ENCODE measurements around the gene WDR33. TPM values are rescaled to one million over a fixed set of nuclear protein-coding genes. Genes with fewer than 3 reads are reported as not detected.

The WDR33 gene
- total RNA-seq, 4 donors from 2014 or later = 25.8 to 53.3 (median 38.0) TPM

GRCh38 chr2:127718271-127718670 lies 92.7 kb downstream of the WDR33 start:
- DNase-seq (ENCODE audit: low spot score) = no peak
- TF ChIP-seq, protein P1, sequence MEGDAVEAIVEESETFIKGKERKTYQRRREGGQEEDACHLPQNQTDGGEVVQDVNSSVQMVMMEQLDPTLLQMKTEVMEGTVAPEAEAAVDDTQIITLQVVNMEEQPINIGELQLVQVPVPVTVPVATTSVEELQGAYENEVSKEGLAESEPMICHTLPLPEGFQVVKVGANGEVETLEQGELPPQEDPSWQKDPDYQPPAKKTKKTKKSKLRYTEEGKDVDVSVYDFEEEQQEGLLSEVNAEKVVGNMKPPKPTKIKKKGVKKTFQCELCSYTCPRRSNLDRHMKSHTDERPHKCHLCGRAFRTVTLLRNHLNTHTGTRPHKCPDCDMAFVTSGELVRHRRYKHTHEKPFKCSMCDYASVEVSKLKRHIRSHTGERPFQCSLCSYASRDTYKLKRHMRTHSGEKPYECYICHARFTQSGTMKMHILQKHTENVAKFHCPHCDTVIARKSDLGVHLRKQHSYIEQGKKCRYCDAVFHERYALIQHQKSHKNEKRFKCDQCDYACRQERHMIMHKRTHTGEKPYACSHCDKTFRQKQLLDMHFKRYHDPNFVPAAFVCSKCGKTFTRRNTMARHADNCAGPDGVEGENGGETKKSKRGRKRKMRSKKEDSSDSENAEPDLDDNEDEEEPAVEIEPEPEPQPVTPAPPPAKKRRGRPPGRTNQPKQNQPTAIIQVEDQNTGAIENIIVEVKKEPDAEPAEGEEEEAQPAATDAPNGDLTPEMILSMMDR (IDR thresholded peaks at IDR 0.05) = no peak
- no peak for ATAC-seq (ENCODE audit: low FRiP score)

DNA sequence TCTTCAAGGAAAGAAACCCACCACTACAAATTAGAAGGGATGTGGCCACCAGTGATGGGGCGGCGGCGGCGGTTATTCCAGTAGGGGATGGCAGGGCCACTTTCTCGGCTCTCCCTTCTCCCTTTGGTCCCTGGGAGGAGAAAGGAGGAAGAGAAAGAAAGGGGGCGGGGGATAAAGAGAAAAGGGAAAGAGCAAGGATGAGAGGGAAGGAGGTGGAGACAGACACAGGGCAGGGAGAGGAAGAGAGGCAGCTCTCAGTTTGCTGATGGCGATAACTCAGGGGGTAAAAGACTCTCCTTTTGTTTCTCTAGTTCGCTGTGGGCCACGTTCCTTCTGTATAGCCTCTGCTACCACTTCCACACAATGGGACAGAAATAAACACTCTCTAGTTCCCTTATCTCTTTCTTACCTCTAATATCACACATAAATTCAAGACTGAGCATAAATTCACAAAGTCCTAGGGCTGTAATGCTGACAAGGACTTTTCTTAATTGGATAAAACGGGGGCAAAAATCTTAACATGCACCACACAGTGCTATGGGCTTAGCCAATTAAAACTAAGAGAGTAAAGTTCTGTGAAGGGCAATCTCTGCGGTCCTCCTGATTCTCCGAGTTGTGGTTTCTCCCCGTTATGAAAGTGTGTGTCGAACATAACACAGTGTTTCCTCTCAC lies 95.1 kb downstream of the WDR33 start:
- no peak for ATAC-seq (ENCODE audit: low FRiP score)

DNA sequence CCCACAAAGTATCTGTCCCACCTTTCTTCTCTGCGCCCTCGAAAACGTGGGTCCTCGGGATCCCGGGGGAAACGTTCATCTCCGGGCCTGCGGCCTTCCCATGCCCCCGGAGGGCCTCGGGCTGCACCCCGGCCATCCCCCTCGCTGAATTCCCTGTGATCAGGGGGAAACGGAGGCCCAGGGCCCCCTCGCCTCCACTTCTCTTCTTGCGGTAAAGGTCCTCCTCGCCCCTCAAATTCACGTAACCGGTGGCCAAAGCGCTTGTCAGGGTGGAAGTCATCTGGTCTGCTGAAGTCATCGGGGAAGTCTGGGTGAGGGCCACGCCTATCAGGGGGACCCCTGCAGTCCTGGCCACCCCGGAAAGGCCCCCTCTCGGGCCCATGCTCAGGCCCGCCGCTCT lies 97.4 kb downstream of the WDR33 start:
- no peak for ATAC-seq (ENCODE audit: low FRiP score)

More for the DNA sequence above, 95.1 kb downstream of the WDR33 start:
- no peak for DNase-seq (ENCODE audit: low spot score)
- TF ChIP-seq, protein P1 (IDR thresholded peaks at IDR 0.05) = no peak

GRCh38 chr2:127712999-127713398 lies 98.0 kb downstream of the WDR33 start:
- TF ChIP-seq, protein P1 (IDR thresholded peaks at IDR 0.05) = no peak
- no peak for DNase-seq (ENCODE audit: low spot score)
- ATAC-seq (ENCODE audit: low FRiP score) = no peak

More for the DNA sequence above, 97.4 kb downstream of the WDR33 start:
- DNase-seq (ENCODE audit: low spot score) = no peak
- TF ChIP-seq, protein P1 (IDR thresholded peaks at IDR 0.05) = no peak

DNA sequence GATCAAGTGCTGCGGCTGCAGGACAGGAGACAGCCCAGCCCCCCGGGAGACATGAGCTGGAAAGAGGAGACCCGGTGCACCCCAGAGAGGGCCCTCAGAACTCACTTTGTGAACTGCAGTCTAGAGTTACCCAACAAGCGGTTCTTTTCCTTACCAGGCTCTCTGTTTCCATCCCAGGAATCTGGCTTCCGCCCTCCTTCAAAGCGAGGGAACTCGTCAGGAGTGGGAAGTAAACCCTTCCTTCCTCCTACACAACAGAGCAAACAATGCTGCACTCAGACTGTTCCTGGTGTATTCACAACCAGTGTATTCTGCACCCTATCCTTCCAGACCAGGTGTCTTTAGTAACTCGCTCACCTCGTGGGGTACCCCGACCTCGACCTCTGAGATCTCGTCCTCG lies 101.6 kb downstream of the WDR33 start:
- TF ChIP-seq, protein P1 (IDR thresholded peaks at IDR 0.05) = no peak
- DNase-seq (ENCODE audit: low spot score) (no peak), ATAC-seq (ENCODE audit: low FRiP score) (no peak)

- TF ChIP-seq, protein P1 (IDR thresholded peaks at IDR 0.05) = no peak
- no peak for DNase-seq (ENCODE audit: low spot score)
- ATAC-seq (ENCODE audit: low FRiP score) = no peak
These were observed 102.9 kb downstream of the WDR33 start for GRCh38 chr2:127707890-127708648.

Measured in omental fat pad (tissue), 4 donors.